HG03108 (cell line): ENCODE measurements around the gene ADAMTS12.

ENCODE experiments used
- ATAC-seq: cut with Tn5 transposase; IDR thresholded peaks from one replicate; pipeline ENCODE4 v1.9.1; 2021; ENCODE audit warnings: moderate library complexity; ENCODE audit not compliant: unreplicated experiment

The ADAMTS12 gene

DNA sequence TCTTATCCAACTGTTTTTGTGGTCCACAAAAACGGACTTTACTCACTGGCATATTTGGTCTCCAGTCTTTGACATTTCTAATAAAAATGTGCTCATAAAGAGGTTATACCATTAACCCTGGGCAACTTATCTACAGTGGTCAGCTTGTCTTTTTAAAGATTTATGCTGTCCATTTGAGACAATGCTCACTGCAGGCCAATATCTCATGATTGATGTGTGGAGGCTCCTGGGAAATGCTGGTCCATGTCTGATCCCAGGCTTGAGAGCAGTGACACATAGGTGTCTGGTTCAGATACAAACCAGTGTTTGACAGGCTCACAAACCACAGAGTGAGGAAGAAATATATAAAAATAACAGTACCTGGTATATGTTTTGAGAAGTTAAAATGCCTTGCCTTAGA lies 270.3 kb downstream of the ADAMTS12 start:
- no peak for ATAC-seq

DNA sequence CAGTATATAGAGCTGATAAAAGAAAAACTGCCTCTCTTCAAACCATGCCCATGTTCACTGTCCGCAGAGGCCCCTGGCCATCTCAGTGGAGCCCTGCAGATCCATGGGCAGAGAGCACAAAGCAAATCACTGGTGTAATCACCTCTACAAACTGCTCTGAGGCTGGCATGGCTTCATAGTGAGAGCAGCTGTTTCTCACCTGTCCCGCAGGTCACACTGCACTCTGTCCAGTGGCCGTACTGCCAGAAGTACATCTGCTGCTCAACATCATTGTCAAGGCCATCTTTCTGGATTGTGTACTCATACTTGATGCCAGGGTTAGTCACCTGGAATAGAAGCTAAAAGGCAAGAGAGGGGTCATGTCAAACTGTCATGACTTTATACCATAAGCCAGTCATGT lies 277.8 kb downstream of the ADAMTS12 start:
- ATAC-seq, result no peak

DNA sequence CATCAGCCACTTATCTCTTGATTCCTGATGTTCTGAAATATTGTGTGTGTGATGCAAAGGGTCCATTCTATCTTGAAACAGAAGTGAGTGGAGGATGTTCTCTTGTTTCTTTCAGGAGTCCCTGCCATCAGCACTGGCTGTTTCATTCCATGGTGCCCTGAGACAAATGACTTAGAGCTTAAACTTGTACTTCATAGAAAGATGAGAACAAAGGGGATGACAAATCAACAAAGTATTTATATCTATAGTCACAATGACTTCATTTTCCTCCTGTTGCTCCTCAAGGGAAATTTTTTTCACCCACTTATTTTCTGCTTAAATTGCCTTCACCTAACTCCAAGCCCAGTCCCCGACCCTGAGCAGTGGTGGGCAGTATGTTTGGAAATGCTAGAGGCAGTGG lies 279.4 kb downstream of the ADAMTS12 start:
- ATAC-seq, result no peak

DNA sequence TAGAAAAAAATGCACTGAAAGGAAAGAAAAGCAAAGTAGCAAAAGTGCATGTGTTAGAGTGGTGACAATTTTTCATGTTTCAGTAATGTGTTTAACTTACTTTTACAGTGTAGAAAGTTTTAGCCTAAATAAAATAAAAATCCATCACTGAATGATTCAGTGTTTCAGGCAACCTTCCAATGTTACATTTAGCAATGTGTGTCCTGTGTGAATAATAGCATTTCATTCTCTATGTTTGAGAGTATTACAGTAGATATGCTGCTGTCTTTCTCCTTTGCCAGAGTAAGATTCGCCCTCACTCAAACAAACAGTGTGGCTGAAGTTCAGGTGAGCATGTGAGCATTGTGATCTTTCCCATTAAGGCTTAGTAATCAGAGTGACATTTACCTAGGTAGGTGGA lies 279.9 kb downstream of the ADAMTS12 start:
- ATAC-seq, result no peak

DNA sequence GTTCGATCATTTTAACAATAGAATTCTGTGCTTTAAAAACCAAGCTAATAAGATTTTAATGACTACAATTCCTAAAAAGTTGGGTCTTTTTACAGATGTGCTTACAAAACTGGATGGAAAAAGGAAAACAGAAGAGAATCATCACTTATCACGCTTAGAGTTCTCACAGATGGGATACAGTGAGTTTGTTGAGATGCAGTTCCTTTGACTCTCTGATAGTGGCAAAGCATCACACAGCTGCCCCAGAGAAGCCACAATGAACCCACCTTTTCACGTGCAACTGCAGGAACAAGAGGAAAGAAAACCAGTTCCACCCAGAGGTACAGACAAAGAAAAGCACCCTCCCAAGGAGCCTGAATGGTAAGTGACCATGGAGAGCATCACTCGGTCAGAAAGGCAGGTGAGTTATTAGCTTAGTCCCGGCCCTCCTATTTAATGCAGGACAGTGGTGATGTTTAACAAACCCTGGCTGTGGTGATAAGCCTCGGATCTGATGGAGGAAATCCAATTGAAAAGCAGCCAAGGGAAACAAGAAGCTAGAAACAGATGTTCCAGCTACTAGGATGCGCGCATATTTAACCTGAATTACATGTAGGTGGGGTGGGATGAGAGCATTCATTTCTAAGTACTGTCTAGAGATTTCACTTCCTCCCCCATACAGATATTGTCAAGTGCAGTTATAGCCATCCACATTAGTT lies 283.3 kb downstream of the ADAMTS12 start:
- no peak for ATAC-seq

DNA sequence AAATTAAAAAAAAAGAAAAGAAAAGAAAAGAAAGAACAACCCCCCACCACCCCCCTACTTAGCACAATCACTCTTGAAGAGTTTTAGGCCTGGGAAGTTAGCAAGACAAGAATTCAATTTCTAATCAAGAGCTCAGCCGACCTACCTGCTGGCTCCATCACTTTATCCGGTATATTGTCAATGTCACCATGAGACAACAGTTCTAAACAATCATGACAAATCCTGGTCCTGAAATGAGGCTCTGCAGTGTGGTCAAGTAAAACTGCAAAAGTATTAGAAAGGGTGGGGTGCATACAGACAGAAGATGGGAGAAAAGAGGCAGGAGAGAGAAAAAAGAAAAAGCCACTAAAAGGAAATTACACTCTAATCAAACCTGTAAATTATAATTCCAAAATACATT lies 287.3 kb downstream of the ADAMTS12 start:
- ATAC-seq, result no peak

DNA sequence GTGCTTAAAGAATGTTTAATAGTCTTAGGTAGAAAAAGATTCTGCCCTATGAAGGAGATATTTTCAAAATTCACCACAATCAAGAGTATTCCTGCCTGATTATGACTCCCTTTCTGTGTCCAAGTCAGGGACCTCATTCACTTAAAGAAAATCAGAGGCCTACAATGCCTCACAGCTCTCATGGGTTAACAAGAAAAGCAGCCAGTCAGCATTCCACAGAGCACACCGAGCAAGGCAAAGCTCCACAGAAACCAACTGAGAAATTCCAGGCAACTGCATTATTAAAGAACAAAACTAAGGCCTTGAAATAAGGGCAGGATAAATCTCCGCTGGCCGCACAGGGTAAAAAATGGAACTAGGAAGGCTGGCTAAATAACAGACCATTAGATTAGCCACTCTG lies 289.9 kb downstream of the ADAMTS12 start:
- no peak for ATAC-seq

DNA sequence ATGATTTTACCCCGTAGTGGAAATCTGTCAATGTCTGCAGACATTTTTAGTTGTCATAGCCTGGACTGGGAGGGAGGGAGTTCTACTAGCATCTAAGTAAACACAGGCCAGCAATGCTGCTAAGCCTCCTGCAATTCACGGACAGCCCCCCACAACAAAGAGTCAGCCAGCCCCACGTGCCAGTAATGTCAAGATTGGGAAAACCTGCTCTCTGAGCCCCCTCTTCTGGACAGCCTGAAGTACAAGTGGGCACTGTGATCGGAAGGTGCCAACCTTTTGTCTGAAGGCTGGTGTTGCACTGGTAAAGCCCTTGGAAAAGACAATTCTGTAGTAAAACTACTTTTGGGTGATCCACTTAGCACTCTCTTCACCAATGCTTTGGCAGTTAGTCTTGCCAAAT lies 296.5 kb downstream of the ADAMTS12 start:
- no peak for ATAC-seq

DNA sequence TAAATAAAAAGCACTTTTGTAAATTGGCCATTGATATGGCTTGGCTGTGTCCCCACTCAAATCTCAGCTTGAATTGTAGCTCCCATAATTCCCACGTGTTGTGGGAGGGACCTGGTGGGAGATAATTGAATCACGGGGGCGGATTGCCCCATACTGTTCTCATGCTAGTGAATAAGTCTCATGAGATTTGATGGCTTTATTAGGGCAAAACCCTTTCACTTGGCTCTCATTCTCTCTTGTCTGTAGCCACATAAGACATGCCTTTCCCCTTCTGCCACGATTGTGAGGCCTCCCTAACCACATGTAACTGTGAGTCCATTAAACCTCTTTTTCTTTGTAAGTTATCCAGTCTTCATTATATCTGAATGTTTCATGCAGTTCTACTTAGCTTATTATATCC lies 297.8 kb downstream of the ADAMTS12 start:
- no peak for ATAC-seq

DNA sequence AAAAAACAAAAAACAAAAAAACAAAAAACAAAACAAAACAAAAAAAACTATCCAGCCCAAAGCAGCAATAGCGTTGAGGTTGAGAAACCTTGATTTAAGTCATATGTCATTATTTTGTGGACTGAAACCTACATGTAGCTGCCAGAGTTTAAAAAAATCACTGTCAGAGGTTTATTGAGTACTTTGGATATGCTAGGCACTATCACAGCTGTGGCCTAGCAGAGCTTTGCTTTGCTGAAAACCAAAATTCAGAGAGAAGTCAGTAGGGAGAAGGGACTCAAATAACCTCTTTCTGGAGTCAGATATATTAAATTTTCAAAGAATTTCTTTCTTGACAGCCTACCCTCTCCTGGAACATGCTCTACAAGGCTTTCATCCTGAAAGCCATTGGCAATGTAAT lies 299.5 kb downstream of the ADAMTS12 start:
- ATAC-seq, result no peak

DNA sequence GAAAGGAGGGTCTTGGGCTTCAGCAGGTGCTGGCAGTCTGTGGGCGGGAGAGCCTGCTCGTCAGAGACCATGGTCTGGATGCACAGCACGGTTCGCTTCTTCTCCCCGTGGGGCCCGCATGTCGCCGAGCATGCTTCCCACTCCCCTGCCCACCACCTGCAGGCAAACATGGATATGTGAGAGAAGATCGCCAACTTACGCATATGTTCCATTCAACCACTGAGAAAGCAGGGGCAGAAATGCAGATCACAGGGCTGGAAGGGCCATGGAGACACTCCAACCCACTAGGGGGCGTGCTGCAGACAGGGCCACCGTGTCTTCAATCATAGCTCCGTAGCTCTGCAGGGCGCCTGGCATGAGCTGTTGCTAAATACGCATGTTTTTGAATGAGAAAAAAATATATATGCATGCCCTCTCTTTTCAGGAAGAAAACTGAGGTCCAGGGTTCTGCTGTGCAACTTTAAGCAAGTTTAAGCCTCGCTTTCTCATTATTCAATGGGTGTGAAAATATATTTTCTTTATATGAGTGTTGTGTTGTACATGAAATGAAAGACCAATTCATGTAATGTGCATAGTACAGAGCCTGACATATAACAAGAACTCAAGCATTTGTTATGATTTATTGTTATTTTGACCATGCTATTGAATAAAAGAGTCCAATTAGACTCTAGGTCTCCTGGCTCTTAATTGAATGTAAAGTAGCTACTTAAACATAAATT lies 303.0 kb downstream of the ADAMTS12 start:
- ATAC-seq, result no peak

DNA sequence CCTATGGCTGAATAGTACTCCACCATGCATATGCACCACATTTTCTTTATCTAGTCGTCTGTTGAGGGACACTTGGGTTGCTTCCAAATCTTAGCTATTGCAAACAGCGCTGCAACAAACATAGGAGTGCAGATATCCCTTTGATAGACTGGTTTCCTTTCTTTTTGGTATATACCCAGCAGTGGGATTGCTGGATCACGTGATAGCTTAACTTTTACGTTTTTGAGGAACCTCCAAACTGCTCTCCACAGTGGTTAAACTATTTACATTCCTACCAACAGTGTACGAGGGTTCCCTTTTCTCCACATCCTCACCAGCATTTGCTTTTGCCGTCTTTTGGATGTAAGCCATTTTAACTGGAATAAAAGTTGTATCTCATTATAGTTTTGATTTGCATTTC lies 308.5 kb downstream of the ADAMTS12 start:
- no peak for ATAC-seq

DNA sequence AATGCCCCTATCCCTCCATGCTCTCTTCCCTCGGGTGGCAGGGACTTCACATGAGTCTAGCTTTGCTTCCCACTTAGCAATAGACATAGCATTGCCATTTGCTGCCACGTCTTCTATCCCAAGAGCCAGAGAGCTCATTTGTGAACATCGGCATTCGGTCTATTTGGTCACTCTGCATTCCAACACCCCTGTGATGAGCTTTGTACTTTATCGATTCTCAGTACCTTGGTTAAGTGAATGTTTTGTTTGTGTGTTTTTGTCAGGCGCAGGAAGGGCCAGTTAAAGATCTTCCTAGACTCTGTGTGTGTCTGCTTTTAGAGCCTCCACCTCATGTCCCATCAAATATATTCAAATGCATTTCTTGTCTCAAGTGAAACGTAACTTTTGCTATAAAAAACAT lies 309.4 kb downstream of the ADAMTS12 start:
- no peak for ATAC-seq

DNA sequence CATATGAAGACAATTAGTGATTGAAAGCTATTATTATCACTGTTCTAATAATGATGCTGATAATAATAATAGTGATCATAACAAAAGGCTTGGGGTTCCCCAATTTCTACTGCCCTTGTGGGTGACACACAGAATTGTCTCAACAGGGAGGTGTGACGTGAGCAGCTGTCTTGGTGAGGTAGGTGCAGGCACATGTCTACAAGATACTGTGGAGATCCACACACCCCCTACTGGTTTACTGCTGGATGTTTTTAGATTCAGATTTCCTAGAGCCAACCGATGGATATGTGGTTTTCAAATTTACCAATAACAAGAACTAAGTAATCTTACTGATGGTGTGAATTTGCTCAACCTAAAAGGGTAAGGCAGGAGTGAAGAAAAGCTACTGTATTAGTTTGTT lies 312.0 kb downstream of the ADAMTS12 start:
- no peak for ATAC-seq

DNA sequence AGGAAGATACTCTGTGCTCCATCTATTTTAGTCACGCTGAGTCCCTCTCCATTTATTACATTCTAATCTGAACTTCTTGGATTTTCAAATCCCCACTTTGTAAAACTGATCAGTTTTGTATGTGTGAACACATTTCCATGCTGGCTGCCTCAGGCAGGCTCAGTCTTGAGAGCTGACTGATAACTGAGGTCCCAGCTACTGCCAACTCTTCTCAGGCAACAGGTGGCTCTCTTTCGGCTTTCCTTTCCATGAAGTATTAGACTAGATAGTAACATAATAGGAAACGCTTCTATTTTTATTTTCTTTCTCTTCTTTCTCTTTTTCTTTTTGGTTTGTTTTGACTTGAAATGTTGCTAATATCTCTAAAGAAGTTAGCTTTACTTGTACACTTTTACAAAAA lies 312.6 kb downstream of the ADAMTS12 start:
- no peak for ATAC-seq

DNA sequence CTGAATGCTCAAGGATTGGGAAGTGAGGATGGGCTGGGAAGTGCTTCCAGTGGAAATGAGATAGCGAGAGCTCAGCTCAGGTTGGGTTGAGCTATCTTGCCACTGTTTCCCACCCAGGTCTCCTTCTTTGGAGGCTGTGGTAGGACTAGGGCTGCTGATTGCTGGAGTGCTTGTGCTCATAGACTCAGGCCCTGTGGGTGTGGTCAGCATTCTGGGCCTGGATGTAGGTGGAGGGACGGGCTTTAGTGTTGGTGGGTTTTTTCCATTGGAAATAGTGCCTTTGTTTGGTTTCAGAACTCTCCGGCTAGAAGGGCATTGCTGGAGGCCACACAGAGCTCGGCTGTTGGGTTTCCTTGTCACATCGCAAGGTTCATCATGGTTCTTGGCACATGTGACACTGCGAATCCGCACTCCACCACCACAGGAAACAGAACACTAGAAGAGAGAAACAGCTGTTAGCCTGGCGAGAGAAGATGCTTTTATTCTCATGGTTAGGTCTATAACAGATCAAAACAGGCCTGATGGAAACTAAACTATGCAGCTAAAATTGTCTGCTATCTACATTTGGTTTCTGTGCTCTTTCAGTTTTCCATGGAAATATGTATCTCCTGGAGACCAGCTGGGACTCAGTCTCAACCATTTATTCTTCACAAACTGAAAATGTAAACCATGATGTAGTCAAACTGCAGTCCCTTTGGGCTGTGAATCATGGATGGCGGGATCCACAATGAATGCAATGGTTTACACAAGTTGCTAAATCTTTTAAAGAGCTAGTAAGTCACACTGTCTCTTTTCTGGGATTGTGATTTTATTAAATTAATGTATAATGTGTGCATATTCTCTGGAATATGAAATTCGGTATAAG lies 314.8 kb downstream of the ADAMTS12 start:
- ATAC-seq, result no peak

DNA sequence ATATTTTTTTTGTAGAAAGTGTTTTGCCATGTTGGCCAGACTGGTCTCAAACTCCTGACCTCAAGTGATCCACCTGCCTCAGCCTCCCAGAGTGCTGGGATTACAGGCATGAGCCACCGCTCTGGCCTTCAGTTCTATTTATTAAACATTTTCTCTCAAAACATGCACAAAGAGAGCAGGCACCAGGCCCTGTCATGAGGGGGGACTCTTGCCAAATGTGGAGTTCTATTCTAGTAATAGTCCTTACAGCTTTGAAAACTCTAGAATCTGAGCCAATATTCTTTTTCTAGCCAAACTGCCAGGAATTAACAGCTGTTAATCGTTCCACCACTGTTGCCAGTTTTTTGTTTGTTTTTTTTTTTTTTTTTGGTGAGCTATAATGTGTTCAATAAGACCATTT lies 326.5 kb downstream of the ADAMTS12 start:
- no peak for ATAC-seq

DNA sequence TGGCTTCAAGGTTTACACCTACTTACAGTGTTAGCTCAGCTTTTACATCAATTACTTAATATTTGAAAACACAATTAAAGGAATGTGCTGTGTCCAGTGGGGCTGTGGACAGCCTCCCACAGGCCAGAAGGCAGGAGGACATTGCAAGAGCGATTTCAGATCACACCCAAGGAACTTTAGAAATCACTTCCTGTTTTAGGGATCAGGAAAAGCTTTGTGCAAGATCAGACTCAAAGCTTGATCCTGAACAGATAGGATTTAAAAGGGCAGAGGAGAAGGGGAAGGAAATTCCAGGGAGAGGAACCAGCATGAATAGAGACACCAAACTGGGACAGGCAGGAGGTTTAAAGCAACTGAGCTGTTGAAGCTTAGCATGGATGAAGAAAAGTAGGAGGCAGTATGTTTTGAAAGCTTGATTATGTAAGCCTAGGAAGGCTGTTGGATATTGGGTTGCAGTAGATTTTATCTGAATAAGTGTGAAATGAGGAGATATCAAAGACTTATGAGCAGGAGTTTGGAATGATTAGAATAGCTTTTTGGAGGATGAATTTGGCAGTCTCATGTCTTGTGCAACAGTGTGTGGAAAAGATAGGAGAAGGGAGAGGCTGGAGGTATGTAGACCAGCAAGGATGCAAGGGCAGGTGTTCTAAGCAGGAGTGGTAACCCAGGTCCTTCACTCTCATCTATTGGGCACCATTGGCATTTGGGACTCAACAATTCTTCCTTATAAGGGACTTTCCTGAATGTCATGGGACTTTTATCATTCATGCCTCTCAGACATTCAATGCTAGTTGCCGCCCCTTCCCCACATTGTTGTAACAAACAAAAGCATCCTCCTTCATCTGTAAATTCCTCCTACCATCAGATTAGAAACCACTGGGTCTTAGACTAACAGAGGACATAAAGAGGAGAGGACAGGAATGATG lies 327.5 kb downstream of the ADAMTS12 start:
- ATAC-seq, result no peak

DNA sequence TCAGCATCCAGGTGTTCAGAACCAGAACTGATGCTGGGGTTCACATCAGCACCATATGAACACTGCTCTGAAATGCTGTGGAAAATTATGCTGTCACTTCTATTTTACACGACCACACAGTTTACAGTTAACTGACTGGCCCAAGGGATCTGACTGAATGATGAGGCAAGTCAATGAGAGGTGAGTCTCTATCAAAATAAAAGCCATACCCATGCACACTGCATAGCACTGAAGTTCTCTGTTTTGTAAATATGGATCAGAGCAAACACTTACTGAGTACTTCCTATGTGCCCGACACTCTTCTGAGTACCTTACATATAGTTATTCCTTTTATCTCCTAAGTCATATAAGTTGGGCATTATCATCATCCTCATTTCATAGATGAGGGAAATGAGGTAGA lies 328.3 kb downstream of the ADAMTS12 start:
- ATAC-seq, result no peak

DNA sequence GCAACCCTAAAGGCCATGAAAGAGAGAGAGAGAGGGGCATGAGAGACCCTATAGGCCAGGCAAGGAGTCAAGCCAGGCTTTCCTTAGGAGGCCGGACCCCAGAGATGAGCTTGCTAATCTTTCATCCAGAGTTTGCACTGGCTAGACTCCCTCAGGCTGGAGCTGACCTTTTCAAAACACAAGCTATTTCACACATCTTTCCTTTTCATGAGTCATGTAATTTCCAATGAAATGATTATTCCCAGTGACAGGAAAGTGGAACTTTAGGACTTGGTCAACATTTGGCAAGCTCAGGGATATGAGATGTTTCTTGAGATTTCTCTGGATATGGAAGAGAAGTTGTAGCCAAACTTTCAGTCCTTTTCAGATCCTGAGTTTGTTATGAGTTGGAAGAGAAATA lies 333.3 kb downstream of the ADAMTS12 start:
- no peak for ATAC-seq

DNA sequence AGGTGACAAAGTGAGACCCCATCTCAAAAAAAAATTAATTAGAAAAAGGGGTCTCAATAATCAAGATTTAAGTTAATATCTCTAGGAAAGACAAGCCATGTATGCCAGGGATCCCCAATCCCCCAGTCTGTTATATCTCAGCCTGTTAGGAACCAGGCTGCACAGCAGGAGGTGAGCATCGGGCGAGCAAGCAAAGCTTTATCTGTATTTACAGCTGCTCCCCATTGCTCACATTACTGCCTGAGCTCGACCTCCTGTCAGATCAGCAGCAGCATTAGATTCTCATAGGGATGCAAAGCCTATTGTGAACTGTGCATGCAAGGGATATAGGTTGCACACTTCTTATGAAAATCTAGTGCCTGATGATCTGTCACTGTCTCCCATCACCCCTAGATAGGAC lies 334.2 kb downstream of the ADAMTS12 start:
- no peak for ATAC-seq
